ENCODE results near the gene ADD3. TPM values are rescaled to one million over a fixed set of nuclear protein-coding genes. Genes with fewer than 3 reads are reported as not detected.

Gene ADD3
- total RNA-seq, 2 experiments from 2014 or later = 273 to 302 TPM

- intact Hi-C loops (cut with DNase I, micrococcal nuclease) = loop anchor here (2.0 to 5.0 kb wide), 4 partner anchors 30 to 126 kb away; no protein-coding TSS in a partner anchor
- Mint-ChIP-seq H3K4me3 (no peak overlapping the region), H3K4me1 (ENCODE audit: low read depth) (peaks cover 17% of the 10 kb centered on the region), H3K27ac (no peak overlapping the region), H3K27me3 (no peaks in the 10 kb centered on the region), H3K36me3 (ENCODE audit: low read depth) (no peaks in the 10 kb centered on the region), H3K9me3 (no peaks in the 10 kb centered on the region)
- POLR2A ChIA-PET = interaction anchor here (0.5 to 1.8 kb wide), 3 partner anchors 28 to 97 kb away, joined by 3 to 6 read pairs (median 6); partner anchors contain the start of gene ADD3
- H3K4me1 ChIP-seq (ENCODE audit: insufficient read depth, low read length) = peaks cover 3% of the 10 kb centered on the region
- TF ChIP-seq CTCF (IDR thresholded peaks at IDR 0.05) = no peak
- no peaks in the 10 kb centered on the region for H3K9me3 ChIP-seq (ENCODE audit: control insufficient read depth in 1 of 2, insufficient read depth in 1 of 2, low read length in 2 of 2)
- no peak overlapping the region for H3K27ac ChIP-seq (ENCODE audit: low read depth in 1 of 2, low read length in 2 of 2)
- no peaks in the 10 kb centered on the region for H3K36me3 ChIP-seq (ENCODE audit: insufficient read depth, low read length)
- CTCF ChIA-PET = interaction anchor here (0.7 to 2.4 kb wide), 7 partner anchors 9 to 230 kb away, joined by 3 to 9 read pairs (median 5); no protein-coding TSS in a partner anchor
- H3K4me3 ChIP-seq (ENCODE audit: low read length) = no peak overlapping the region
- H3K27me3 ChIP-seq (ENCODE audit: control insufficient read depth in 1 of 2, insufficient read depth in 2 of 2, low read length in 2 of 2) = no peaks in the 10 kb centered on the region
- ATAC-seq (ENCODE audit: poor library complexity) = no peak
- no peak for DNase-seq
These were observed 28.6 kb upstream of the ADD3 start for GRCh38 chr10:109979215-109979614.

- Histone ChIP-seq H3K36me3 (ENCODE audit: insufficient read depth, low read length) (no peaks in the 10 kb centered on the region), H3K4me3 (ENCODE audit: low read length) (no peak overlapping the region), H3K27ac (ENCODE audit: low read depth in 1 of 2, low read length in 2 of 2) (no peak overlapping the region), H3K4me1 (ENCODE audit: insufficient read depth, low read length) (peaks cover 3% of the 10 kb centered on the region), H3K9me3 (ENCODE audit: control insufficient read depth in 1 of 2, insufficient read depth in 1 of 2, low read length in 2 of 2) (no peaks in the 10 kb centered on the region), H3K27me3 (ENCODE audit: control insufficient read depth in 1 of 2, insufficient read depth in 2 of 2, low read length in 2 of 2) (no peaks in the 10 kb centered on the region)
- H3K27ac Mint-ChIP-seq = no peak overlapping the region
- CTCF ChIA-PET = no interaction called here
- H3K36me3 Mint-ChIP-seq (ENCODE audit: low read depth) = no peaks in the 10 kb centered on the region
- intact Hi-C loops (cut with DNase I, micrococcal nuclease) = loop anchor here in 1 of 2 experiments (10.0 kb wide), 1 partner anchor 303 kb away; no protein-coding TSS in a partner anchor
- no peak for DNase-seq
- POLR2A ChIA-PET = interaction anchor here (0.7 kb wide), 1 partner anchor 10 kb away, joined by 3 read pairs; no protein-coding TSS in a partner anchor
- H3K4me1 Mint-ChIP-seq (ENCODE audit: low read depth) = peaks cover 17% of the 10 kb centered on the region
- peaks cover 7% of the 10 kb centered on the region for H3K9me3 Mint-ChIP-seq
- no peak for ATAC-seq (ENCODE audit: poor library complexity)
- no peak overlapping the region for H3K4me3 Mint-ChIP-seq
- TF ChIP-seq CTCF (IDR thresholded peaks at IDR 0.05) = no peak
- no peaks in the 10 kb centered on the region for H3K27me3 Mint-ChIP-seq
These were observed 26.1 kb upstream of the ADD3 start for GRCh38 chr10:109981650-109982049.

- no peak overlapping the region for H3K27ac ChIP-seq (ENCODE audit: low read depth in 1 of 2, low read length in 2 of 2)
- H3K36me3 Mint-ChIP-seq (ENCODE audit: low read depth) = no peaks in the 10 kb centered on the region
- H3K9me3 Mint-ChIP-seq = peaks cover 7% of the 10 kb centered on the region
- POLR2A ChIA-PET = no interaction called here
- no peak overlapping the region for H3K4me3 ChIP-seq (ENCODE audit: low read length)
- no peaks in the 10 kb centered on the region for H3K9me3 ChIP-seq (ENCODE audit: control insufficient read depth in 1 of 2, insufficient read depth in 1 of 2, low read length in 2 of 2)
- no peaks in the 10 kb centered on the region for H3K27me3 Mint-ChIP-seq
- no peak for TF ChIP-seq CTCF (IDR thresholded peaks at IDR 0.05)
- H3K4me1 Mint-ChIP-seq (ENCODE audit: low read depth) = peaks cover 17% of the 10 kb centered on the region
- no peak overlapping the region for H3K27ac Mint-ChIP-seq
- DNase-seq = no peak
- H3K36me3 ChIP-seq (ENCODE audit: insufficient read depth, low read length) = no peaks in the 10 kb centered on the region
- peaks cover 3% of the 10 kb centered on the region for H3K4me1 ChIP-seq (ENCODE audit: insufficient read depth, low read length)
- H3K27me3 ChIP-seq (ENCODE audit: control insufficient read depth in 1 of 2, insufficient read depth in 2 of 2, low read length in 2 of 2) = no peaks in the 10 kb centered on the region
- CTCF ChIA-PET = interaction anchor here (1.2 kb wide), 1 partner anchor 128 kb away, joined by 3 read pairs; no protein-coding TSS in a partner anchor
- ATAC-seq (ENCODE audit: poor library complexity) = no peak
- intact Hi-C loops (cut with DNase I, micrococcal nuclease) = loop anchor here in 1 of 2 experiments (10.0 kb wide), 1 partner anchor 303 kb away; no protein-coding TSS in a partner anchor
- no peak overlapping the region for H3K4me3 Mint-ChIP-seq
These were observed 25.7 kb upstream of the ADD3 start for GRCh38 chr10:109982123-109982522.

All from CD4-positive, alpha-beta T cell (primary cell).